Astrocyte (in vitro differentiated cells and primary cell): ENCODE results near the gene FAM167B.

ENCODE experiments used
- CTCF ChIP-seq: IDR thresholded peaks from 2 replicates; pipeline ENCODE4 v1.5.1; 2011; ENCODE audit warnings: low read depth, mild to moderate bottlenecking, inconsistent platforms, low read length, moderate library complexity; ENCODE audit not compliant: insufficient read depth
- EZH2 ChIP-seq: IDR thresholded peaks from 2 replicates; pipeline ENCODE4 v1.6.1; 2012; ENCODE audit warnings: mild to moderate bottlenecking, low read length, inconsistent platforms; ENCODE audit not compliant: insufficient read depth

- TF ChIP-seq CTCF (no peak), EZH2 (no peak)
Measured at GRCh38 chr1:32266921-32267591, 20.0 kb downstream of the FAM167B start.
